ENCODE results near the gene KCNV2.
"Not testable (repeated sequence)": the region's sequence is repeated elsewhere in the genome, so short reads cannot be mapped to it uniquely, and the experiment has no call there.

KCNV2 gene

DNA sequence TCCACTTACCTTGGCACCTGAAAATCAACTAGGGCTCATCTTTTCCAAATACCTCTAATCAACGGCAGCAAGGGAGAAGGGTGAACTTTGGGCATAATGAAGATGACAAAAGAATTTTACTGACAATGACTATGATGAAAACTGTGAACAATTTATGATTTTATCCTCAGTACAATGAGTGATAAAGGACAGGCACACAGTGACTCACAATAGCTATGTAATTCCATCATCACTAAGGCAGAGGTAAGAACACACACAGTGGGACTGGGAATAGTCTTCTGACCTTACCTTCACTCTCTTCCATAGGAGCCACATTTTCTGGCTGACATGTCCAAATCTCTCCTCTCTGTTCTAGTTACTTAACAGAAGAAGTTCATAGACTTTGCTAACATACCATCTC is 26.1 kb upstream of the KCNV2 start:
- no peak overlapping the region for H3K4me3 ChIP-seq (ENCODE audit: low read length in 2 of 2)

DNA sequence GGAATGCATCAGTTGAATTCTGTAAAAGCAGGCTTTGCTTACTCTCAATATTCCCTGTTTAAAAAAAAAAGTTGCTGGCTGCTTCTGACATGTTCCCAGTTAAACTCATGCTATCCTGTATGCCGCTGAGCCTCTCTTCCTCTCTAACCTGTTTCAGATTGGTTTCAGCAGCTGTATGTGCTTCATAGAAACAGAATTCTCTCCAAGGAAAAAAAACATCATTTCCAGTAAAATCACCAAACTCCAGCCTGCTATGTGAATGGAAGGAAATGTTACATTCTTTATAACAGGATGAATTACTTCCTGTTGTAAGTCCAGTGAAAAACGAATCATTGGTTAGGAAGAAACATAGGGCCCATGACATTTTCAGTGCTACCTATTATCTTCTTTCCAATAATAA is 25.7 kb upstream of the KCNV2 start:
- Histone ChIP-seq H3K27me3 (ENCODE audit: control insufficient read depth in 2 of 2, insufficient read depth in 2 of 2, low read length in 2 of 2) (no peaks in the 10 kb centered on the region), H3K4me3 (ENCODE audit: low read length in 2 of 2) (no peak overlapping the region), H3K27ac (ENCODE audit: low read depth in 2 of 2, low read length in 2 of 2) (no peak overlapping the region), H3K4me1 (ENCODE audit: control insufficient read depth in 2 of 2, insufficient read depth in 2 of 2, low read length in 2 of 2) (no peaks in the 10 kb centered on the region), H3K9ac (ENCODE audit: low read depth in 1 of 2, low read length in 2 of 2) (no peak overlapping the region), H3K36me3 (ENCODE audit: control insufficient read depth in 2 of 2, insufficient read depth in 2 of 2, low read length in 2 of 2) (no peaks in the 10 kb centered on the region), H3K9me3 (ENCODE audit: control insufficient read depth in 2 of 2, low read length in 2 of 2) (no peaks in the 10 kb centered on the region)

More for the DNA sequence above, 26.1 kb upstream of the KCNV2 start:
- no peaks in the 10 kb centered on the region for H3K9me3 ChIP-seq (ENCODE audit: control insufficient read depth in 2 of 2, low read length in 2 of 2)
- H3K4me1 ChIP-seq (ENCODE audit: control insufficient read depth in 2 of 2, insufficient read depth in 2 of 2, low read length in 2 of 2) = no peaks in the 10 kb centered on the region
- H3K9ac ChIP-seq (ENCODE audit: low read depth in 1 of 2, low read length in 2 of 2) = no peak overlapping the region
- no peaks in the 10 kb centered on the region for H3K36me3 ChIP-seq (ENCODE audit: control insufficient read depth in 2 of 2, insufficient read depth in 2 of 2, low read length in 2 of 2)
- no peak overlapping the region for H3K27ac ChIP-seq (ENCODE audit: low read depth in 2 of 2, low read length in 2 of 2)
- no peaks in the 10 kb centered on the region for H3K27me3 ChIP-seq (ENCODE audit: control insufficient read depth in 2 of 2, insufficient read depth in 2 of 2, low read length in 2 of 2)

DNA sequence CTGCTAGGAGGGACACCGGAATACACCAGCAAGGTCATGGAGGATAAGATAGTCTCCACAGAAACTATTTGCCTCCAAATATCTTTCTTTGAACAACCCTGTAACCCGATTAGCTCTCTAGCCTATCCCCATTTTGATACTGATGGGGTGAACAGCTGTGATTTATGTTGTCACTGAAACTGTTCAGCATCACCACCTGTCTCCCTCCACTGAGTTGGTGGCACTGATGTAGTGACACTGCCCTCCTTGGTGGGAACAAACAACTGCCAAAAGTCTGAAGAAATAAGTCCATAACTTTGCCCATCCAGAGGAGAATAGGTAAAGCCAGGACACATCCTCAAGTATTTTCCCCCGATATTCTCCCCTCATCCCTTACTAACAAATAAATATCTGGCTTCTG is 24.3 kb upstream of the KCNV2 start:
- Histone ChIP-seq H3K36me3 (ENCODE audit: control insufficient read depth in 2 of 2, insufficient read depth in 2 of 2, low read length in 2 of 2) (no peaks in the 10 kb centered on the region), H3K27ac (ENCODE audit: low read depth in 2 of 2, low read length in 2 of 2) (no peak overlapping the region), H3K4me3 (ENCODE audit: low read length in 2 of 2) (no peak overlapping the region), H3K27me3 (ENCODE audit: control insufficient read depth in 2 of 2, insufficient read depth in 2 of 2, low read length in 2 of 2) (no peaks in the 10 kb centered on the region), H3K9me3 (ENCODE audit: control insufficient read depth in 2 of 2, low read length in 2 of 2) (no peaks in the 10 kb centered on the region), H3K4me1 (ENCODE audit: control insufficient read depth in 2 of 2, insufficient read depth in 2 of 2, low read length in 2 of 2) (no peaks in the 10 kb centered on the region), H3K9ac (ENCODE audit: low read depth in 1 of 2, low read length in 2 of 2) (no peak overlapping the region)

DNA sequence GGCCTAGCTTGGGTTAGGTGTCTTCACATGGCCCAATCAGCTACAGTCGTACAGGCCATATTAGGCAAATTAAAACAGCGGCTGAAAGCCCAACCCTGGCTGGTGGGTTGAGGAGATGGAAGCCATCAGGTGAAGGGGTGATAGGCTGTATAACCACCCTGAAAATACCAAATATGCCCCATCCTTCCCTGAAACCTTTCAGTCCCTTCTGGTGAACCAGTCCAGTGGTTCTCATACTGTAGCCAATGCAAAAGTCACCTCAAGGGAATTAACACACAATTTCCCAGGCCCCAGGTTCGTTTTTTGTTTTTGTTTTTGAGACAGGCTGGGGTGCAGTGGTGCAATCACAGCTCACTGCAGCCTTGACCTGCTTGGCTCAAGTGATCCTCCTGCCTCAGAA is 19.8 kb upstream of the KCNV2 start:
- Histone ChIP-seq H3K4me1 (ENCODE audit: control insufficient read depth in 2 of 2, insufficient read depth in 2 of 2, low read length in 2 of 2) (no peaks in the 10 kb centered on the region), H3K36me3 (ENCODE audit: control insufficient read depth in 2 of 2, insufficient read depth in 2 of 2, low read length in 2 of 2) (no peaks in the 10 kb centered on the region), H3K9me3 (ENCODE audit: control insufficient read depth in 2 of 2, low read length in 2 of 2) (no peaks in the 10 kb centered on the region), H3K9ac (ENCODE audit: low read depth in 1 of 2, low read length in 2 of 2) (no peak overlapping the region), H3K4me3 (ENCODE audit: low read length in 2 of 2) (no peak overlapping the region), H3K27ac (ENCODE audit: low read depth in 2 of 2, low read length in 2 of 2) (no peak overlapping the region), H3K27me3 (ENCODE audit: control insufficient read depth in 2 of 2, insufficient read depth in 2 of 2, low read length in 2 of 2) (no peaks in the 10 kb centered on the region)

DNA sequence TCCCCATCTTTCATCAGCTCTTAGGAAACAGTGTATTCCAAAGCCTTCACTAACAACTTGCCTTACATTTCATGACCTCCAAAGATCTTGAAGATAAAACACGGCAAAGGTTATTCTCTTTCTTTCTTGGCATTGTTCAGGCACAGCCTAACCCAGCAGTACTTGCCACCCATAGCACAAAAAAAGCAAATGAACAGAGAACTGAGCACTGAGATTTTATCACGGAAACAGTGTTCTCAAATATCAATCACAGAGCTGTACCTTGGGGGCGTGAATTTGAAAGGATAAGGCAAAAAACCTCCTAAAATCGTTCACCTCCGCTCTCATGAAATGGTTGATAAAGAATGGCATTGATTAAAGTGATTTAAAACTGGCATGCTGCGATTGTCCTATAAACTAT is 16.9 kb upstream of the KCNV2 start:
- Histone ChIP-seq H3K27me3 (ENCODE audit: control insufficient read depth in 2 of 2, insufficient read depth in 2 of 2, low read length in 2 of 2) (no peaks in the 10 kb centered on the region), H3K4me1 (ENCODE audit: control insufficient read depth in 2 of 2, insufficient read depth in 2 of 2, low read length in 2 of 2) (no peaks in the 10 kb centered on the region), H3K9ac (ENCODE audit: low read depth in 1 of 2, low read length in 2 of 2) (no peak overlapping the region), H3K27ac (ENCODE audit: low read depth in 2 of 2, low read length in 2 of 2) (no peak overlapping the region), H3K4me3 (ENCODE audit: low read length in 2 of 2) (no peak overlapping the region), H3K36me3 (ENCODE audit: control insufficient read depth in 2 of 2, insufficient read depth in 2 of 2, low read length in 2 of 2) (no peaks in the 10 kb centered on the region), H3K9me3 (ENCODE audit: control insufficient read depth in 2 of 2, low read length in 2 of 2) (no peaks in the 10 kb centered on the region)

DNA sequence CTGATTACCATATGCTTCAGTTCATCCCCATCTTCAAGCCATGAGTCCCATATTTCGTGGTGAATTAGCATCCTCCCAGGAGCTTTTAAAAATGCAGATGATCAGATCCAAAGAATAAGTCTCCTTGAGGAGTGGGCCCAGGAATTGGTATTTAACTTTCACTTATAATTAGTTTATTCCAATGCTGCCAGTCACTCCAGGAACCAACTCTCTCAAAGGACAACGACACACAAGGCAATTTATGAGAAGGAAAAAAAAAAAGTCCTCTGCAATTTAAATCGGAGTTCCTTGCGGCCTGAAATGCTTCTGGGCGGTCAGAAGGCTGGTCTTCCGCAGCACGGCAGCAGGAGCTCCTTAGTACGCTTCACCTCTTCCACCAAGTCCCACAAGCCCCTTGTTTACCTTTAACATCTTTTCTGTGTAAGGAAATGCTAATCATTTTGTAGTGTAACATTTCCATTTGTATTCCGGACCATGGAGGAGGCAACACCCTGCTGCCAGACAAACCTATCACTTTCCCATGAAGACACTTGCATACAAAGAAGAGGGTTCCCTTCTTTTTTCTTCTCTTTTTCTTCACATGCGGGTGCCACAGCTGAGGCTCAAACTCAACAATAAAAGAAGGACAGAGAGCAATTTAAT is 16.3 kb upstream of the KCNV2 start:
- Histone ChIP-seq H3K27me3 (ENCODE audit: control insufficient read depth in 2 of 2, insufficient read depth in 2 of 2, low read length in 2 of 2) (no peaks in the 10 kb centered on the region), H3K4me1 (ENCODE audit: control insufficient read depth in 2 of 2, insufficient read depth in 2 of 2, low read length in 2 of 2) (no peaks in the 10 kb centered on the region), H3K27ac (ENCODE audit: low read depth in 2 of 2, low read length in 2 of 2) (no peak overlapping the region), H3K9ac (ENCODE audit: low read depth in 1 of 2, low read length in 2 of 2) (no peak overlapping the region), H3K36me3 (ENCODE audit: control insufficient read depth in 2 of 2, insufficient read depth in 2 of 2, low read length in 2 of 2) (no peaks in the 10 kb centered on the region), H3K4me3 (ENCODE audit: low read length in 2 of 2) (no peak overlapping the region), H3K9me3 (ENCODE audit: control insufficient read depth in 2 of 2, low read length in 2 of 2) (no peaks in the 10 kb centered on the region)

DNA sequence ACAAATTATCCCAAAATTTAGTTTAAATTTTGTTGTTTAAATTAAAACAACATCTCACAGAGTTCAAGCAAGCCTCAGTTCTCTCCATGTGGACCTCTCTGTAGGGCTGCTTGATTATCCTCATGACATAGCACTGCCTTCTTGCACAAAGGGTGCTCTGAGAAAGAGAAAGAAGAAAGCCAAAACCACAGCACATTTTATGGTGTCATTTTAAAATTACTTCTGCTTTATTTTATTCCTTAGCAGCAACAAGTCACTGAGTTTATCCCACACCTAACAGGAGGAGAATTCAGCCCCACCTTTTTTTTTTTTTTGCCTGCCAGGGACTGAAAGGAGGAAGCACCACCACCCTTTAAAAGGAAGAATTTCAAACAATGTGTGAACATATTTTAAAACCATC is 12.8 kb upstream of the KCNV2 start:
- Histone ChIP-seq H3K4me3 (ENCODE audit: low read length in 2 of 2) (no peak overlapping the region), H3K9ac (ENCODE audit: low read depth in 1 of 2, low read length in 2 of 2) (no peak overlapping the region), H3K27me3 (ENCODE audit: control insufficient read depth in 2 of 2, insufficient read depth in 2 of 2, low read length in 2 of 2) (no peaks in the 10 kb centered on the region), H3K4me1 (ENCODE audit: control insufficient read depth in 2 of 2, insufficient read depth in 2 of 2, low read length in 2 of 2) (no peaks in the 10 kb centered on the region), H3K9me3 (ENCODE audit: control insufficient read depth in 2 of 2, low read length in 2 of 2) (no peaks in the 10 kb centered on the region), H3K36me3 (ENCODE audit: control insufficient read depth in 2 of 2, insufficient read depth in 2 of 2, low read length in 2 of 2) (no peaks in the 10 kb centered on the region), H3K27ac (ENCODE audit: low read depth in 2 of 2, low read length in 2 of 2) (no peak overlapping the region)

DNA sequence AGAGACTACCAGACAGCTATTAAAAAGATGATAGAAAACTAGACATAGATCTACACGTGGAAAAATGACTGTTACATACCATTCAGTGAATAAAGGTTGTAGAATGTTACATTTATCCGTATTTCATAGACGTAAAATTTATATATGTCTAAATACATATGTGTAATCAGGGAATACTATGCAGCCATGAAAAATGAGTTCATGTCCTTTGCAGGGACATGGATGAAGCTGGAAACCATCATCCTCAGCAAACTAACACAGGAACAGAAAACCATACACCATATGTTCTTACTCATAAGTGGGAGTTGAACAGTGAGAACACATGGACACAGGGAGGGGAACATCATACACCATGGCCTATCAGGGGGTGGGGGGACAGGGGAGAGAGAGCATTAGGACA is 10.1 kb upstream of the KCNV2 start:
- not testable (repeated sequence) for H3K9ac ChIP-seq (ENCODE audit: low read depth in 1 of 2, low read length in 2 of 2); H3K9me3 ChIP-seq (ENCODE audit: control insufficient read depth in 2 of 2, low read length in 2 of 2); H3K4me1 ChIP-seq (ENCODE audit: control insufficient read depth in 2 of 2, insufficient read depth in 2 of 2, low read length in 2 of 2); H3K27me3 ChIP-seq (ENCODE audit: control insufficient read depth in 2 of 2, insufficient read depth in 2 of 2, low read length in 2 of 2); H3K4me3 ChIP-seq (ENCODE audit: low read length in 2 of 2); H3K27ac ChIP-seq (ENCODE audit: low read depth in 2 of 2, low read length in 2 of 2); H3K36me3 ChIP-seq (ENCODE audit: control insufficient read depth in 2 of 2, insufficient read depth in 2 of 2, low read length in 2 of 2)

DNA sequence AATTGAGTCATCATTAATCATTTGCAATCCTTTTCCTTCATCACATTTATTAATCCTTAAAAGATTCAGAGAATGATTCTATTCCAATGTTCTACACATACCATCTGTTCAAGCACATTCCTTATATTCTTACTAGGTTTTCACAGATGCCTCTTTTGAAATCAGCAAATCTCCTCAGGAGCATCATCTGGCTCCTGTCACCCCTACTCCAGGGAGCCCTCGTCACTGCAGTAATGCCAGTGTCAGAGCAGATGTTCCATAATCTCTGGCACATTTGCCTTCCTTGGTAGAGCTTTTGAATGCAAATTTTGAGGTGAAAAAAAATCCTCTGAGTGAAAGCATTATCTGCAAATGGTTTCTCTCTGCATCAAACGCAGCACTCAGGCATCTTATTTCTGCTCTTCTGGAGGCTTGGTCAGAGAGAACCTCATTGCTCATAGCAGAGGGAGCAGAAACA is 7.6 kb upstream of the KCNV2 start:
- no peaks in the 10 kb centered on the region for H3K4me1 ChIP-seq (ENCODE audit: control insufficient read depth in 2 of 2, insufficient read depth in 2 of 2, low read length in 2 of 2)
- no peak overlapping the region for H3K9ac ChIP-seq (ENCODE audit: low read depth in 1 of 2, low read length in 2 of 2)
- H3K4me3 ChIP-seq (ENCODE audit: low read length in 2 of 2) = no peak overlapping the region
- no peaks in the 10 kb centered on the region for H3K9me3 ChIP-seq (ENCODE audit: control insufficient read depth in 2 of 2, low read length in 2 of 2)
- H3K27ac ChIP-seq (ENCODE audit: low read depth in 2 of 2, low read length in 2 of 2) = no peak overlapping the region
- no peaks in the 10 kb centered on the region for H3K36me3 ChIP-seq (ENCODE audit: control insufficient read depth in 2 of 2, insufficient read depth in 2 of 2, low read length in 2 of 2)
- H3K27me3 ChIP-seq (ENCODE audit: control insufficient read depth in 2 of 2, insufficient read depth in 2 of 2, low read length in 2 of 2) = no peaks in the 10 kb centered on the region

DNA sequence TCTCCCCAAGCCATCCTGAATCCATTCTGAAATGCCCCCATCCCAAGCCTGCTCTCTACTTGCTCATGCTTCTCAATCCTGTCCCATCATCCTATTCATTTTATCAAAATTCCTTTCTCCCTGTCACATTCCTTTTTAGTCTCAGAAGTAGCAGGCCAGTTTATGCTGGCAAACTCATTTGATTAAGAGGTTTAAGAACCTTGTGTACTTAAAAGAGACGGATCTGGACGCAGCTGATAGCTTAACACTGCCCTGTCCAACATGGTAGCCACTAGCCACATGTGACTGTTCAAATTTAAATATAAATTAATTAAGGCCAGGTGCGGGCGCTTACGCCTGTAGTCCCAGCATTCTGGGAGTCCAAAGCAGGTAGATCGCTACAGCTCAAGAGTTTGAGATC is 5.6 kb upstream of the KCNV2 start:
- no peaks in the 10 kb centered on the region for H3K27me3 ChIP-seq (ENCODE audit: control insufficient read depth in 2 of 2, insufficient read depth in 2 of 2, low read length in 2 of 2)
- H3K9ac ChIP-seq (ENCODE audit: low read depth in 1 of 2, low read length in 2 of 2) = no peak overlapping the region
- H3K27ac ChIP-seq (ENCODE audit: low read depth in 2 of 2, low read length in 2 of 2) = no peak overlapping the region
- no peaks in the 10 kb centered on the region for H3K9me3 ChIP-seq (ENCODE audit: control insufficient read depth in 2 of 2, low read length in 2 of 2)
- H3K4me1 ChIP-seq (ENCODE audit: control insufficient read depth in 2 of 2, insufficient read depth in 2 of 2, low read length in 2 of 2) = no peaks in the 10 kb centered on the region
- no peaks in the 10 kb centered on the region for H3K36me3 ChIP-seq (ENCODE audit: control insufficient read depth in 2 of 2, insufficient read depth in 2 of 2, low read length in 2 of 2)
- H3K4me3 ChIP-seq (ENCODE audit: low read length in 2 of 2) = no peak overlapping the region

Data from mucosa of rectum (tissue), 2 donors.